Nephron (organoid): ENCODE data around the gene TRIM44.
"Not testable (repeated sequence)": the region's sequence is repeated elsewhere in the genome, so short reads cannot be mapped to it uniquely, and the experiment has no call there.

Experiments used
- H3K27ac Mint-ChIP-seq, 3 experiments: 2 replicates each; pipeline ENCODE4 v1.8.0; 2020; ENCODE audit warnings: mixed read lengths in 3 of 3, mild to moderate bottlenecking in 2 of 3, moderate library complexity in 1 of 3
- H3K27me3 Mint-ChIP-seq: 2 replicates; pipeline ENCODE4 v1.8.0; 2021; ENCODE audit warnings: low read depth, mild to moderate bottlenecking, moderate library complexity, mixed read lengths
- H3K36me3 Mint-ChIP-seq: 2 replicates; pipeline ENCODE4 v1.8.0; 2020; ENCODE audit warnings: low read depth, mixed read lengths
- H3K4me1 Mint-ChIP-seq: 2 replicates; pipeline ENCODE4 v1.8.0; 2020; ENCODE audit warnings: mixed read lengths
- H3K4me3 Mint-ChIP-seq, 3 experiments: 2 replicates each; pipeline ENCODE4 v1.8.0; 2020; ENCODE audit warnings: mild to moderate bottlenecking in 3 of 3, mixed read lengths in 3 of 3, moderate library complexity in 2 of 3
- H3K9me3 Mint-ChIP-seq: 2 replicates; pipeline ENCODE4 v1.8.0; 2020; ENCODE audit warnings: mixed read lengths
- TF ChIP-seq, protein P1 (sequence below), 3 experiments: fragments of 200-600 bp; sonication (generic); IDR thresholded peaks; one replicate each; pipeline ENCODE4 v1.5.0; 2021; ENCODE audit warnings: antibody characterized with exemption in 3 of 3; ENCODE audit not compliant: unreplicated experiment in 3 of 3

The TRIM44 gene

DNA sequence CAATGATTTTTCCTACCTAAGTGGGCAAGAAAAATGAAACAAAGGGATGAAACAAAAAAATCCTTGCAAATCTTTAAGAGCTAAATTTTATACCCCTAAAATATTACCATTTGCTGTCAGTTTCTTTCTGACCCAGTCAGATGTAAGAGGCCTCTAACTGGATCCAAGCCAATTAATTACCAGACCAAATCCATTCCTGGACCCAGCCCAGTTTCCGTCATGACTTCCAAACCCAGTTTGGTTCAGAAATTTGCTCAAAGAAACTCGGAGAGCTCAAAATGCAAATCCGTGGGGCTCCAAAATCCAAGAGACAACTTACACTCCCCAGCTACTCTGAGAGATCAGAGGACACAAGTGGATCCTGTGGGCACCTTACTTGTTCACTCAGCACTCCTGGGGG, 46.8 kb downstream of the TRIM44 start:
- Mint-ChIP-seq H3K4me1 (peaks cover 37% of the 10 kb centered on the region), H3K27ac (peak overlapping the region in 1 of 3 experiments; percentile 59), H3K4me3 (no peak overlapping the region), H3K27me3 (no peaks in the 10 kb centered on the region), H3K9me3 (peaks cover 4% of the 10 kb centered on the region), H3K36me3 (peaks cover 7% of the 10 kb centered on the region)
- TF ChIP-seq, protein P1, sequence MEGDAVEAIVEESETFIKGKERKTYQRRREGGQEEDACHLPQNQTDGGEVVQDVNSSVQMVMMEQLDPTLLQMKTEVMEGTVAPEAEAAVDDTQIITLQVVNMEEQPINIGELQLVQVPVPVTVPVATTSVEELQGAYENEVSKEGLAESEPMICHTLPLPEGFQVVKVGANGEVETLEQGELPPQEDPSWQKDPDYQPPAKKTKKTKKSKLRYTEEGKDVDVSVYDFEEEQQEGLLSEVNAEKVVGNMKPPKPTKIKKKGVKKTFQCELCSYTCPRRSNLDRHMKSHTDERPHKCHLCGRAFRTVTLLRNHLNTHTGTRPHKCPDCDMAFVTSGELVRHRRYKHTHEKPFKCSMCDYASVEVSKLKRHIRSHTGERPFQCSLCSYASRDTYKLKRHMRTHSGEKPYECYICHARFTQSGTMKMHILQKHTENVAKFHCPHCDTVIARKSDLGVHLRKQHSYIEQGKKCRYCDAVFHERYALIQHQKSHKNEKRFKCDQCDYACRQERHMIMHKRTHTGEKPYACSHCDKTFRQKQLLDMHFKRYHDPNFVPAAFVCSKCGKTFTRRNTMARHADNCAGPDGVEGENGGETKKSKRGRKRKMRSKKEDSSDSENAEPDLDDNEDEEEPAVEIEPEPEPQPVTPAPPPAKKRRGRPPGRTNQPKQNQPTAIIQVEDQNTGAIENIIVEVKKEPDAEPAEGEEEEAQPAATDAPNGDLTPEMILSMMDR (IDR thresholded peaks at IDR 0.05; ENCODE audit: unreplicated experiment in 3 of 3): no peak

DNA sequence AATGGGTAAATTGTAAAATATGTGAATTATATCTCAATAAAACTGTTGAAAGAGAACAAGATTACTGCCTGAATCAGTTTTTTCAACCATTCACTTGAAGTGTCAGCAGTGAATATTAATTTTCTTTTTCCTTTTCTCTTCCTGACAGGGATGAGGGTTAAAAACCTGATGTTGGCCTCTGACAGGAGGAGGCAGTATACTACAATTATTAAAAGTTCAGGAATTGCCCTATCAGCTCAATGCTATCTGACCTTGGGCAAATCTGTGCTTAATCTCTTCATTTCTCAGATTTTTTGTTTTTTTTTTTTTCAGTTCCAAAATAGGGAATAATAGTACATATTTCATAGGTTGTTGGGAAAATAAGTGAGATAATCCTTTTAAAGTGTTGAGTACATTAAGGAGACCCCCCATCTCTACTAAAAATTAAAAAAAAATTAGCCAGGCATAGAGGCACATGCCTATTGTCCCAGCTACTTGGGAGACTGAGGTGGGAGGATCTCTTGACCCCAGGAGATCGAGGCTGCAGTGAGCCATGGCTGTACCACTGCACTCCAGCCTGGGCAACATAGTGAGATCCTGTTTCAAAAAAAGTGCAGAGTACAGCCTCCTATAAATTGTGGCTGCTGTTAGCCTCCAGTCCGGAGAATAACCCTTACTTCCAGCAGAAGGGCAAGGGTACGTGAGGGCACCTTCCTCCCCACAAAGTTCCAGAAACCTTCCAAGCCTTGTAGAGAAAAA, 48.8 kb downstream of the TRIM44 start:
- Mint-ChIP-seq H3K9me3 (no peaks in the 10 kb centered on the region), H3K4me1 (peaks cover 37% of the 10 kb centered on the region), H3K36me3 (no peaks in the 10 kb centered on the region), H3K27ac (no peak overlapping the region), H3K4me3 (no peak overlapping the region), H3K27me3 (no peaks in the 10 kb centered on the region)
- TF ChIP-seq, protein P1 (IDR thresholded peaks at IDR 0.05; ENCODE audit: unreplicated experiment in 3 of 3): no peak

DNA sequence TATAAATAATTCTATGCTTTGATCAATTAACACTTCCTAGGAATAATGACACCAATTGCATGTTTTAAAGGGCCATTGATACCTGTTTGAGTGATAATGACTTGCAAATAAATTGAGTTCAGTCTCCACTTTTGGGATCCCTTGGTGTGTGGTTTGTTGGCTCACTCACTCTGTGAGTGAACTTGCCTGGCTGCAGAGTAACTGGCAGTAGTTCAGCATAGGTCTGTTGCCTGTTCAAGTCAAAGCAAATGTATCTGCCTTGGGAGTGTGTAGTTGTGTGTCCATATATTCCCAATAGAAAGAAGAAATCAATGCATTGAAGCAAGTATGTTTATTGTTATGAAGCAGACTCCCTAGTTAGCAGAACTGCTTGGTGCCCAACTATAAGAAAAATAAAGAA, 49.3 kb downstream of the TRIM44 start:
- Mint-ChIP-seq H3K4me3 (no peak overlapping the region), H3K27me3 (no peaks in the 10 kb centered on the region), H3K27ac (no peak overlapping the region), H3K4me1 (peaks cover 37% of the 10 kb centered on the region), H3K9me3 (no peaks in the 10 kb centered on the region), H3K36me3 (no peaks in the 10 kb centered on the region)
- TF ChIP-seq, protein P1 (IDR thresholded peaks at IDR 0.05; ENCODE audit: unreplicated experiment in 3 of 3): no peak

DNA sequence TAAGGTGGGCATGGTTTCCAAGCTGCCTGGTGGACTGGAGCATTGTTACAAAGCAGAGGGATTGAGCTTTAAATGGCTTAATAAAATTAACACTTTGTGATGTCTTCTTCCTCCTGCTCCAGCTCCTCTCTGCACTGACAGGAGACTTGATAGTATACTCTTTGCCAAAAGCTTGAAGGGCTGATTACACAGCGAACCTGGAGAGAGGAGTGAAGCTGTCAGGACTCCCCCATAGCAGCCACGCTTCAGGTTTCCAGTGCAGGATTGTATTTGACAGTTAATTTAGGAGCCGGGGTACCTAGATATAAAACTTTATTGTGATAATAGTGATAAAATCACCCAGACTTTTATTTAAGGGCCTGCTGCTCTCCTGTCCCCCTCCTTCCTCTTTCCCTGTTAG, 50.0 kb downstream of the TRIM44 start:
- no peaks in the 10 kb centered on the region for H3K36me3 Mint-ChIP-seq
- H3K4me3 Mint-ChIP-seq: no peak overlapping the region
- no peaks in the 10 kb centered on the region for H3K9me3 Mint-ChIP-seq
- TF ChIP-seq, protein P1 (IDR thresholded peaks at IDR 0.05; ENCODE audit: unreplicated experiment in 3 of 3): no peak
- H3K27me3 Mint-ChIP-seq: no peaks in the 10 kb centered on the region
- H3K4me1 Mint-ChIP-seq: peaks cover 37% of the 10 kb centered on the region
- H3K27ac Mint-ChIP-seq: no peak overlapping the region

DNA sequence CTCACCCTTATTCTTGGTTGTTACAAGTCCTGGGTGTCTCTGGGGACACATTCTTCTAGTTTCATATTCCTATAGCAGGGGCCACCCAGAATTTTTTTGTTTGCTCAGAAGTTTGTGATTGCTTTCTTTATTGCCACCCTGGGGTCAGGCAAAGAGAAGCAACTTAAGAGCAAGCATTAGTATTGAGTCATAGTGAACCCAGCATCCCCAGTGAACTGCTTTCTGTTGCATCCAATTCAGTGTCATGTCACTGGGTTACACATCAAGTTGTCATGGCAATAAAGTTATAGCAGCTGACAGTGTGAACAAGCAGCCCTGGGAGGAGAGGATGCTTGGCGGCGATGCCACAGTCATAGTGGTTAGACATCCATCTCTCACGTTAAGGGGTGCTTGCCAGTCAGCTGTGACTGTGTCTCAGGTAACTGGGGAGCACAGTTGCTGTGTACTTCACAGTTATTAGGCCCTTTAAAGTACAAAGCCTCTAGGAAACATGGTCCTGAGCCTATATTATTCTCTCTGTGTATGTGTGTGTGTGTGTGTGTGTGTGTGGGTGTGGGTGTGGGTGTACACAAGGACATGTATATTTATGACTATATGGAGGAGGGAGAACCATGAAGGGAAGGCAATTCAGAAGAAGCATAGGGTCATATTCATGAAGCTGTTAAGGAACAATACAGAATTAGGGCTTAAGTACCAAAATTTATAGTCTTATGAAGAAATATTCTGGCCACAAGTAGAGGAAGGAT, 52.5 kb downstream of the TRIM44 start:
- Mint-ChIP-seq H3K27ac (no peak overlapping the region), H3K4me3 (no peak overlapping the region), H3K36me3 (no peaks in the 10 kb centered on the region), H3K4me1 (peaks cover 25% of the 10 kb centered on the region), H3K27me3 (no peaks in the 10 kb centered on the region), H3K9me3 (no peaks in the 10 kb centered on the region)
- TF ChIP-seq, protein P1 (IDR thresholded peaks at IDR 0.05; ENCODE audit: unreplicated experiment in 3 of 3): no peak

DNA sequence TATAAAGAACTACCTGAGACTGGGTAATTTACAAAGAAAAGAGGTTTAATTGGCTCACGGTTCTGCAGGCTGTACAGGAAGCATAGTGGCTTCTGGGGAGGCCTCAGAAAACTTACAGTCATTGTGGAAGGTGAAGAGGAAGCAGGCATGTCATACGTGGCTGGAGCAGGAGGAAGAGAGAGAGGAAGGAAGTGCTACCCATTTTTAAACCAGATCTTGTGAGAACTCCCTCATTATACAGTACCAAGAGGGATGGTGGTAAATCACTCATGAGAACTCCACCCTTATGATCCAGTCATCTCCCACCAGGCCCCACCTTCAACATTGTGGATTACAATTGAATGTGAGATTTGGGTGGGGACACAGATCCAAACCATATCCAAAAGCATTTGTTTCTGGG, 53.1 kb downstream of the TRIM44 start:
- H3K36me3 Mint-ChIP-seq, H3K27ac Mint-ChIP-seq, H3K4me3 Mint-ChIP-seq, H3K9me3 Mint-ChIP-seq, H3K27me3 Mint-ChIP-seq: not testable (repeated sequence)
- H3K4me1 Mint-ChIP-seq: peaks cover 19% of the 10 kb centered on the region
